GM12878 (cell line): Measurements from ENCODE around the gene PIP5K1A. TPM values are rescaled to one million over a fixed set of nuclear protein-coding genes. Genes with fewer than 3 reads are reported as not detected.

Experiments
- ATF3 ChIP-seq: IDR thresholded peaks from 2 replicates; pipeline ENCODE4 v1.6.1; 2011; ENCODE audit warnings: low read depth, mild to moderate bottlenecking, low read length, moderate library complexity, borderline replicate concordance; ENCODE audit errors: extremely low read depth
- CREB1 ChIP-seq: IDR thresholded peaks from 2 replicates; pipeline ENCODE4 v1.6.1; 2012; ENCODE audit warnings: low read depth, mild to moderate bottlenecking, inconsistent platforms
- CREM ChIP-seq: IDR thresholded peaks from 2 replicates; pipeline ENCODE4 v1.6.1; 2014; ENCODE audit warnings: antibody characterized with exemption, low read depth
- E2F8 ChIP-seq: fragments of 450-650 bp; IDR thresholded peaks from 2 replicates; pipeline ENCODE4 v1.6.1; 2018; ENCODE audit warnings: mild to moderate bottlenecking, low read depth, moderate library complexity; ENCODE audit not compliant: partially characterized antibody
- EGR1 ChIP-seq, 2 experiments: IDR thresholded peaks; 1 replicate in 1 of 2; 2 replicates in 1 of 2; pipeline ENCODE4 v1.6.1; 2011 to 2012; ENCODE audit warnings: low read depth in 2 of 2, low read length in 2 of 2, borderline replicate concordance in 1 of 2, mild to moderate bottlenecking in 1 of 2, moderate library complexity in 1 of 2
- GATAD2B ChIP-seq: fragments of 450-650 bp; conservative IDR thresholded peaks from 2 replicates; pipeline ENCODE4 v1.6.1; 2017; ENCODE audit warnings: low read depth, mild to moderate bottlenecking, moderate library complexity
- HDAC6 ChIP-seq: fragments of 200-600 bp; sonication (generic); IDR thresholded peaks from one replicate; pipeline ENCODE4 v1.8.0; 2017; ENCODE audit warnings: antibody characterized with exemption; ENCODE audit not compliant: unreplicated experiment
- HDGF ChIP-seq: fragments of 450-650 bp; IDR thresholded peaks from 2 replicates; pipeline ENCODE4 v1.6.1; 2016; ENCODE audit warnings: antibody characterized with exemption
- IKZF2 ChIP-seq, 2 experiments: fragments of 450-650 bp; IDR thresholded peaks; 2 replicates each; pipeline ENCODE4 v1.6.1; 2017; ENCODE audit warnings: mild to moderate bottlenecking in 2 of 2, moderate library complexity in 2 of 2
- IRF4 ChIP-seq: IDR thresholded peaks from 2 replicates; pipeline ENCODE4 v1.6.1; 2011; ENCODE audit warnings: low read depth, low read length
- KDM1A ChIP-seq: fragments of 200-600 bp; sonication (generic); IDR thresholded peaks from 2 replicates; pipeline ENCODE4 v1.6.1; 2016; ENCODE audit warnings: borderline replicate concordance
- MEF2B ChIP-seq: fragments of 450-650 bp; IDR thresholded peaks from 2 replicates; pipeline ENCODE4 v1.6.1; 2018; ENCODE audit warnings: mild to moderate bottlenecking, moderate library complexity; ENCODE audit not compliant: partially characterized antibody, poor library complexity, severe bottlenecking
- MTA3 ChIP-seq: IDR thresholded peaks from 2 replicates; pipeline ENCODE4 v1.6.1; 2012; ENCODE audit warnings: low read length, inconsistent platforms, borderline replicate concordance
- NFXL1 ChIP-seq: fragments of 450-650 bp; IDR thresholded peaks from 2 replicates; pipeline ENCODE4 v1.6.1; 2017; ENCODE audit warnings: antibody characterized with exemption, mild to moderate bottlenecking, borderline replicate concordance
- NFYB ChIP-seq: IDR thresholded peaks from 2 replicates; pipeline ENCODE4 v1.6.1; 2011; ENCODE audit warnings: low read depth, mild to moderate bottlenecking, low read length, improper control_type of control experiment, moderate library complexity; ENCODE audit not compliant: insufficient read depth
- NR2F1 ChIP-seq: fragments of 450-650 bp; conservative IDR thresholded peaks from 2 replicates; pipeline ENCODE4 v1.6.1; 2017; ENCODE audit warnings: mild to moderate bottlenecking
- POU2F2 ChIP-seq: IDR thresholded peaks from 3 replicates; pipeline ENCODE4 v1.6.1; 2011; ENCODE audit warnings: low read depth, mild to moderate bottlenecking, low read length, borderline replicate concordance
- RAD51 ChIP-seq: fragments of 450-650 bp; IDR thresholded peaks from 2 replicates; pipeline ENCODE4 v1.6.1; 2016; ENCODE audit warnings: moderate library complexity, mild to moderate bottlenecking, inconsistent platforms
- RFX5 ChIP-seq: IDR thresholded peaks from 2 replicates; pipeline ENCODE4 v1.6.1; 2011; ENCODE audit warnings: low read depth, low read length, improper control_type of control experiment
- SMAD5 ChIP-seq: IDR thresholded peaks from 2 replicates; pipeline ENCODE4 v1.6.1; 2016; ENCODE audit warnings: antibody characterized with exemption, low read depth
- SPI1 ChIP-seq: IDR thresholded peaks from 2 replicates; pipeline ENCODE4 v1.6.1; 2011; ENCODE audit warnings: low read depth, mild to moderate bottlenecking, low read length, moderate library complexity, borderline replicate concordance; ENCODE audit not compliant: insufficient read depth
- STAT1 ChIP-seq: fragments of 450-650 bp; conservative IDR thresholded peaks from 2 replicates; pipeline ENCODE4 v1.6.1; 2014; ENCODE audit warnings: antibody characterized with exemption, mild to moderate bottlenecking
- TAF1 ChIP-seq: IDR thresholded peaks from 2 replicates; pipeline ENCODE4 v1.6.1; 2011; ENCODE audit warnings: mild to moderate bottlenecking, low read depth, low read length, borderline replicate concordance
- ZBTB40 ChIP-seq: fragments of 450-650 bp; IDR thresholded peaks from 2 replicates; pipeline ENCODE4 v1.6.1; 2016; ENCODE audit warnings: mild to moderate bottlenecking, moderate library complexity, borderline replicate concordance
- polyA plus RNA-seq, 11 experiments: library from polyadenylated mRNA; depleted of rRNA in 4 of 11; unstranded in 6 of 11; stranded (reverse) in 5 of 11; fragments of >200 nt; fragmentation: Nextera tagmentation in 4 of 11; fragmentation: Illumina TruSeq in 1 of 11; extraction: Ambion mirVana in 4 of 11; extraction: Trizol in 1 of 11; gene quantifications; 1 replicate in 1 of 11; 2 replicates in 10 of 11; pipeline versions ENCODE4 v1.2.1 to v1.2.3, GENCODE V29; 2011 to 2016; ENCODE audit warnings: inconsistent platforms in 2 of 11, missing spikeins in 2 of 11, low read depth in 1 of 11
- total RNA-seq, 4 experiments: library from RNA; depleted of rRNA in 3 of 4; stranded (reverse); fragments of >200 nt in 3 of 4; fragmentation: Illumina TruSeq in 1 of 4; extraction: Trizol in 1 of 4; gene quantifications; 2 replicates each; pipeline versions ENCODE4 v1.2.1 to v1.2.3, GENCODE V29; 2013 to 2021

The PIP5K1A gene
- total and polyA plus RNA-seq, 10 of the 15 experiments (the other 5 are each of a cell fraction or from before 2014, with no cell fraction given): 4.5 to 114 (median 51.5) TPM

- no peak for TF ChIP-seq MEF2B
- TF ChIP-seq IKZF2 (IDR thresholded peaks at IDR 0.05): peak; percentile 94 to 96
- TF ChIP-seq HDGF: no peak
- TF ChIP-seq SPI1: no peak; the same call in none of the 2 replicates
- peak; percentile 10; the same call in 1 of the 2 replicates for TF ChIP-seq RAD51
- TF ChIP-seq MTA3: no peak
- no peak for TF ChIP-seq RFX5
- TF ChIP-seq E2F8: peak; percentile 100
- TF ChIP-seq IRF4: peak; percentile 46; the same call in 1 of the 2 replicates
- TF ChIP-seq EGR1 (IDR thresholded peaks at IDR 0.05; ENCODE audit: borderline replicate concordance in 1 of 2, low read depth in 2 of 2, low read length in 2 of 2): peak in 1 of 2 experiments; percentile 85; a peak in 2 of 3 replicates
- no peak for TF ChIP-seq HDAC6
- TF ChIP-seq TAF1: peak; percentile 62; the same call in 1 of the 2 replicates
- TF ChIP-seq CREB1: peak; percentile 87
- TF ChIP-seq POU2F2: peak; percentile 48; the same call in 2 of the 3 replicates
- 0 out of 2 replicates have a peak, but pooled peaks have one; percentile 53 for TF ChIP-seq SMAD5
- TF ChIP-seq STAT1: peak; percentile 97; the same call in 1 of the 2 replicates
- no peak for TF ChIP-seq KDM1A
- TF ChIP-seq ZBTB40: peak; percentile 78
- no peak for TF ChIP-seq NFXL1
- peak; percentile 70; the same call in 1 of the 2 replicates for TF ChIP-seq GATAD2B
- peak; percentile 87 for TF ChIP-seq NR2F1
- TF ChIP-seq NFYB: no peak
- TF ChIP-seq CREM: peak; percentile 91
- no peak for TF ChIP-seq ATF3
Measured at GRCh38 chr1:151281225-151281968, 83.0 kb downstream of the PIP5K1A start (continued).
